ENCODE results near the gene TIMM23.

Gene TIMM23

DNA sequence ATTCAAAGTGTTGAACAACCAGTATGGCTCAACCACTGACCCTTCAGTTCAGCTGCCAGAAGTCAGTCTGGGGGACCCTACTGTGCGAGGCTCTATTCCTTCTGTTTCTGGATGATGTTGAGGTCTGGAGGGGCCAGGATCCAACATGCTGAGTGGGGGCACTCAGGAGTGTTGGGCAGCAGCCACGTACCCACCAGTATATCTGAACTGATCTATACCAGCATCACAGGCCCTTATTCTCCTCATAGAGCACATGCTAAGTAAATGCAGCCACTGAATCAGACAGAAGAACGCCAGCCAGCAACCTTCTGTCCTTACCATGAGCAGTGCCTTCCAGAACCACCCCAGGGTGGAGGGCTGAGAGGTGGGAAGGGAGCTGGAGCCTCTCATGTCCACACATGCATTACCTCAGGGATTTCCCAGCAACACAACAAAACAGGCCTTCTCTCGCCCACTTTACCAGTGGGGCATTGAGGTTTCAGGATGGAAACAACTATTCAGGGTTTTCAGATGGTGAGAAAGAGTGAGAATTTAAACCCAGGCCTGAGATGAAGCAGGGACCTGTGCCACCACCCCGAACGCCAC, 80.6 kb downstream of the TIMM23 start:
- H3K27ac ChIP-seq (ENCODE audit: extremely low read depth, low read depth, low read length), result no peak overlapping the region
- ChIA-PET POLR2A (no interaction called here), CTCF (interaction anchor here (1.1 kb wide), 1 partner anchor 24 kb away, joined by 4 read pairs; no protein-coding TSS in a partner anchor)
- H3K4me1 ChIP-seq (ENCODE audit: control insufficient read depth, insufficient read depth, low read length), result no peaks in the 10 kb centered on the region
- H3K9me3 ChIP-seq (ENCODE audit: control insufficient read depth, insufficient read depth, low read depth, low read length), result no peaks in the 10 kb centered on the region
- no peak for TF ChIP-seq HOXA7 (CRISPR knock-in tag; IDR thresholded peaks at IDR 0.05; ENCODE audit: borderline replicate concordance)
- H3K36me3 ChIP-seq (ENCODE audit: control insufficient read depth in 2 of 2, insufficient read depth in 1 of 2, low read length in 2 of 2), result no peaks in the 10 kb centered on the region
- H3K4me3 ChIP-seq (ENCODE audit: low read depth, low read length), result no peak overlapping the region
